Measurements from ENCODE around the gene ARHGAP35. TPM values are rescaled to one million over a fixed set of nuclear protein-coding genes. Genes with fewer than 3 reads are reported as not detected.

Gene ARHGAP35
- 108 TPM for total RNA-seq

DNA sequence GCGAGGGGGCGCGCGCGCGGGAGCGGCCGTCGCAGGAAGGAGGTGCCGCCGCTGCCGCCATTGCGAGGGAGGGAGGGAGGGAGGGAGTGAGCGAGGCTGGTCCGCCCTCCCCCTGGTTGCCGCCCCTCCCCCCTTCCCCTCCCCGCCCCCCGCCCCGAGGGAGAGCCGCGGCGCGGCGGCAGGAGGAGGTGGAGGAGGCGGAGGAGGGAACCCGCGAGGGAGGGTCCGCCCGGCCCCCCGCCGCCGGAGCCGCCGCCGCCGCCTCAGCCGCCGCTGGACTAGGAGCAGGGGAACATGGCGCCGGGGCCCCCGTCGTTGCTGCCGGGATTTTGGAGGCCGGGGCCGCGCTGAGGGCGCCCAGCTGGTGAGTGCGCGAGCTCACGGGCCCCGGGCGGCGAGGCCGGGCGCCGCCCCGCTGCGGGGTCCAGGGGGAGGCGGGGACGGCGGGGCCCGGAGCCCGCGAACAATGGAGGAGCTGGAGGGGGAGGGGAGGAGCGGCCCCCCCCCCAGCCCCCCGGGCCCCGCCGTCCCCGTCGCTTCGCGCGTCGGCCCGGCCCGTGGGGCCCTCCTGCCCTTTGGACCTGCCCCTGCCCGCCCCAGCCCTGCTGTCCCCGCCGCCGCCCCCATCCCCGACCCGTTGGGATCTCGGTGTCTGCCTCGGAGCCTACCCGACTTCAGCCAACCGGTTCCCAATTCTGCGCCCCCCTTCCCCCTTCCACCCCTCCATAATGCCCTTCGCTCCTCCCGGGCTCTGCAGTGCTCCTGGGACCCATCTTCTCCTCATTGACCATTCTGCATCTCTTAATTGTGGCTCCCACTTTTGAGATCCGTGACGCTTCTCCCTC is at the start of gene ARHGAP35:
TSS of gene ARHGAP35 (plus strand) at position 152 of the 845 bp plus-strand sequence. CDS start 57,679 bp downstream, outside the sequence.

GRCh38 chr19:46850228-46851203 is 10.3 kb upstream of the ARHGAP35 start, which contains the start of gene AP2S1:
Gene AP2S1, minus strand, starts transcription at chr19:46850846. Its CDS starts 80 bp downstream, at chr19:46850766.

Other genes starting within 250 kb of the ARHGAP35 start
- gene PTGIR, start 235.9 kb upstream of the ARHGAP35 start, total RNA-seq, result 0.23 TPM
- not detected for gene GNG8, start 224.8 kb upstream of the ARHGAP35 start, total RNA-seq
- 24.0 TPM for gene DACT3, start 199.8 kb upstream of the ARHGAP35 start, total RNA-seq
- 6.7 TPM for gene PRKD2, start 143.9 kb upstream of the ARHGAP35 start, total RNA-seq
- 18.2 TPM for gene FKRP, start 114.9 kb upstream of the ARHGAP35 start, total RNA-seq
- 93.0 TPM for gene STRN4, start 114.5 kb upstream of the ARHGAP35 start, total RNA-seq
- 4.4 TPM for gene SLC1A5, start 72.4 kb upstream of the ARHGAP35 start, total RNA-seq
- gene AP2S1, start 10.2 kb upstream of the ARHGAP35 start, total RNA-seq, result 82.1 TPM
- 3.5 TPM for gene NPAS1, start 158.8 kb downstream of the ARHGAP35 start, total RNA-seq
- gene TMEM160, start 187.6 kb downstream of the ARHGAP35 start, total RNA-seq, result 35.3 TPM

Data from diencephalon (tissue), 1 donor.